HG02852 (cell line): ENCODE data around the gene GALNT7.

Source experiments
- ATAC-seq: cut with Tn5 transposase; IDR thresholded peaks from one replicate; pipeline ENCODE4 v1.9.1; 2021; ENCODE audit warnings: mild to moderate bottlenecking, moderate library complexity; ENCODE audit not compliant: unreplicated experiment

GALNT7 gene

DNA sequence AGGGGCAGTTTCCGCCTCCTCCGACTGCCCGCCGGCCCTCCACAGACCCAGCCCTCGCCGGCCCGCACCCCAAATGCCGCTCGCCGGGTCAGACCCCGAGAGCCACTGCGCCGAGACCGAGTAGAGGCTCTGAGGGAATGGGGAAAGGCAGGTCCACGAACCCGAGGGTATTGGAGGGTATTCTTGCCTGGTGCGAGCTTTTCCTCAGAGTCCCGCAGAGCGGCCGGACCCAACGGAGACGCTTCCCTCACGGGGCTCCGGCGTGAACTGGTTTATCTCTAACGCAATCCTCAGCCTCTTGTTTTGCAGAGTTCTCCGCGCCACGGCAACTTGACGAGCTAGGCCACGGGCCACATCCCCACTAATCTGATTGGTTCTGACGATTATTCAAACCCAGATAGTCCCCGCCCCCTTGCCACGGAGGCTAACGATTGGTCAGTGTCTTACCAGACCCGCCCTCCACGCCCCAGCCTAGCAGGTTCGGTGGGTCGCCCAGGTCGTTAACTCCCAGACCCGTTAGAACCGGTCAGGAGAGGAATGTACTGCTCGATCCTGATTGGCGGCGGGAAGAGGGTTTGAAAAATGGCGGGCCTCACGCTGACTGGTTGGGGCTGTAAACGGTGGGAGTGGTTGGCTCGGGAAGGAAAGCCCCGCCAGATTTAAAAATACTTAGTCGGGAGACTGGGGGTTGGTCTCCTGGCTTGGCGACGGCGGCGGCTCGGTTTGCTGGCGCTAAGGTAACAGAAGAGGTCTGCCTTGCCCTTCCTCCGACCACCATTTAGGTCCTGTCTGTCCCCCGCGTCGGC lies 165.7 kb downstream of the GALNT7 start, which contains the start of gene HMGB2:
TSS of gene HMGB2 (minus strand) at position 274 of the 806 bp plus-strand sequence. CDS start 709 bp downstream, outside the sequence.
- ATAC-seq: peak; percentile 90

DNA sequence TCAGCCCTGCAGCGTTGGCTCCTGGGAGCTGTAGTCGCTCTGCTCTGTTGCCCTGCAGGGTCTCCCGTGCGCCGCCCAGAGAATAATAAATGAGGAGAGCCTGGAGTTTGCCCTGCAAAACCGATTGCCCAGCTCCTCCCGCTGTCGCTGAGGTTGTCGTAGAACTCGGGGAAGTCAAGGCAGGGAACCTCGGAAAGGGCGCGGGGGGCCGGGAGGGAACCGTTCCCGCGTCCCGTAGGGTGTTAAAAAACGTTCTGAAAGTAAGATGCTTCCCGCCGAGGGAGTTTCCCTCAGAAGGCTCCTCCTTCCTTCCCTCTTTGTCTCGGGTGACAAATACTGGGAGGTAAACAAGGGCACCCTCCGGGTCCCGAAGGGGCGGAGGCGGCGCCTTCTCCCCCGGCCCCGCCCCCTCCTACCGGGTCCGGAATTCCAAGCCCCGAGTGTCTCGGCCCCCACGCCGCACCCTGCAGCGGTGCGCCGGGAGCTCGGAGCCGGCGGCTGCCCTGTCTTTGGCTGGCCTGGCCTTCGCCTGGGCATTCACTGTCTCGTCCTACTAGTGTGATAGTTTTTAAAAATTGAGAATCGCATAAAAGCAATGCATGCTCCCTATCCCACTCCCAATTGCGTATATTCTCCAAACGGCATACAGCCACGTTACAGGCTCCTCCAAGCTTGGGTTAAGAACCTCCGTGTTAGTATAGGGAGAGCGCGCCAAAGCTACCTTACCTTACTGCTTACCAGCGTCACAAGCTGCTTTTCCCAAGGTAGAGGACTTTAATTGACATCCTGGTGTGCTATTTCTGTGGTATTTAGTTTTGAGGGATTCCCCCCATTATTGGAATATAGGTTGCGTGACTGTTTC lies 166.5 kb downstream of the GALNT7 start:
- peak; percentile 32 for ATAC-seq

DNA sequence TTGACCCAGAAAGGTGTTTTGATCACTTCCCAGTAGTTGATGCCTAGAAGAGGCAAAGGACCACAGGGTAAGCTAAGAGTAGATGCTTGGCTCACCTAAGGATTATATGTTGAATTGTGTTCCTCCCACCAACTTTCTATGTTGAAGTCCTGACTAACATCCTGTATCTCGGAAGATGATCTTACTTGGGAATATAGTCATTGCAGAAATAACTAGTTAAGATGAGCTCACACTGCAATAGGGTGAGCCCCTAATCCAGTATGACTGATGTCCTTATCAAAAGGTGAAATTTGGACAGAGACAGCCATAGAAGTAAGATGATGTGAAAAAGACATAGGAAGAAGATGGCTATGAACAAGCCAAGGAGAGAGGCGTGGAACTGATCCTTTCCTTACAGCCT lies 168.9 kb downstream of the GALNT7 start:
- no peak for ATAC-seq

- ATAC-seq: no peak
Observed at GRCh38 chr4:173343832-173344397, 175.3 kb downstream of the GALNT7 start.

GRCh38 chr4:173345648-173346047 lies 177.0 kb downstream of the GALNT7 start:
- ATAC-seq: peak; percentile 49

GRCh38 chr4:173346074-173346473 lies 177.5 kb downstream of the GALNT7 start:
- ATAC-seq: no peak

GRCh38 chr4:173347467-173347866 lies 178.9 kb downstream of the GALNT7 start:
- no peak for ATAC-seq

DNA sequence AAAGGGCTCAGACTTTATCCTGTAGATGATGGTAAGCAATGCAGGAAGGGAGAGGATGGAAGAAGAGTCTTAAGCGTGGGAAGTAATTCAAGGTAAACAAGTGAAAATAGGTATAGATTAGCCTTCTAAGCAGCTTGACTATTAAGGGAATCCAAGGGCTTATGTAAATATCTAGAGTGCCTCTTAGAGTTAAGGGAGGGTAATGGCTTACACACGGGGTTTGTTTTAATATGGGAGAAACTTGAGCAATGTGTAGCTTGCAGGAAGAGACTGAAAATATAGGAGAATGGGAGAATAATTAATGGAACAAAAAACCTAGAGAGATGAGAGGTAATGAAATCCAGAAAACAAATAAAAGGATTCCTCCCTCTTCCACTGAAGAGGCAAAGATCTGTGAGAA lies 189.3 kb downstream of the GALNT7 start:
- ATAC-seq: no peak

- no peak for ATAC-seq
Observed at GRCh38 chr4:173360587-173361221, 192.1 kb downstream of the GALNT7 start.

DNA sequence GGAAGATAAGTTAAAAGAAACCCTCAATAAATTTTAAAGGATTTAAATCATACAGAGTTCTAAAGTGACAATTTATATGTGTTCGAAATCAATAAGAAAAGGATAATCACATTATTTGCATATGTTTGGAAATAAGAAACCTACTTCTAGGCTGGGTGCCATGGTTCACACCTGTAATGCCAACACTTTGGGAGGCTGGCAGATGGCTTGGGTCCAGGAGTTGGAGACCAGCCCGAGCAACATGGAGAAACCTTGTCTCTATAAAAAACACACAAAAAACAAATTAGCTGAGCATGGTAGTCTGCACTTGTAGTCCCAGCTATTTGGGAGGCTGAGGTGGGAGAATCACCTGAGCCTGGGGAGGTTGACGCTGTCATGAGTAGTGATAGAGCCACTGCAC lies 194.1 kb downstream of the GALNT7 start:
- ATAC-seq: no peak

- ATAC-seq: no peak
Observed at GRCh38 chr4:173365359-173365996, 196.9 kb downstream of the GALNT7 start.

DNA sequence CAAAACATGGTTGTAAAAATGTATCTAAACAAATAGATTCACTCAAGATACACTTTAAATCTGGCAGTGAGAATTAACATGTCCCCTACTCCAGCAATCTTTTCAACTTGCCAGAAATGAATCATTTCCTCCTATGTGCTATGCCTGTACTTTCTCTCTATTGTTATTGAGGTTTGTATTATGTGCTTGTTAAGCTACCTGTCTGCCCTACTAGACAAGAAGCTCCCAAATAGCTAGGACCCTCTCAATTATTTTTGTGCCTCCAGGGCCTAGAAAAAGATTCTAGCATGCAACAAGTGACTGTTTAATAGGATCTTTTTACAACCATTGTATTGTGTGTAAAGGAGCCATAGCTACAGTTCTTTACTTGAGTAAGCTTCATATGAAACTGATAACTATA lies 198.7 kb downstream of the GALNT7 start:
- no peak for ATAC-seq

- ATAC-seq: no peak
Observed at GRCh38 chr4:173367946-173368345, 199.3 kb downstream of the GALNT7 start.

- peak; percentile 1 for ATAC-seq
Observed at GRCh38 chr4:173370130-173370476, 201.5 kb downstream of the GALNT7 start.

GRCh38 chr4:173370477-173371291 lies 202.1 kb downstream of the GALNT7 start, which contains the start of gene SAP30:
Gene SAP30 (plus strand): TSS chr4:173370954. CDS start chr4:173371183, 229 bp downstream.
- ATAC-seq: peak; percentile 70

GRCh38 chr4:173371292-173372192 lies 202.9 kb downstream of the GALNT7 start:
- peak; percentile 21 for ATAC-seq
